ENCODE data around the gene CMTM8.

Gene CMTM8

DNA sequence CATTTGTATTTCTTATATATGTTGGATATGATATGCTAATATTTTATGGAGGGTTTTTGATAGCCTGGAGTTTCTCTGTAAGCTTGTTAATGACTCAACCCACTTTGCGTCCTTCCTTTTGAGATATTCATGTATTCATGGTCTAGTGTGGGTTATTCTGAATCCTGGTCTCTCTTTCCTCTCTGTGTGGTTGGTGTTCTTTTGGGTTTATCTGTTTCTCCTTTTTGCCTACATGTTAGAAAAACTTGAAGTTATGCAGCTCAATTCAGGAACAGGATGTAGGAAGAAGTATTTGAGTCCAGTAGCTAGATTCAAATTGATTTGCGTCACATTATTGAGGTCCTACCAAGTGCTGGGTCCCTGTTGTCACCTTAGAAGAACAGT lies 181.3 kb downstream of the CMTM8 start:
- H3K4me3 ChIP-seq (ENCODE audit: low read depth, low read length): no peak overlapping the region
- no peak for DNase-seq (ENCODE audit: low read depth)
- no peak for TF ChIP-seq CTCF (IDR thresholded peaks at IDR 0.05; ENCODE audit: control insufficient read depth, extremely low read depth, insufficient read depth)

Data from LNCaP clone FGC (cell line).